B cell (primary cell): ENCODE data around the gene TFG. TPM values are rescaled to one million over a fixed set of nuclear protein-coding genes. Genes with fewer than 3 reads are reported as not detected.

Experiments used
- ATAC-seq: fragments of 200-7000 bp; cut with Tn5 transposase; one replicate; pipeline ENCODE4 v1.10.0; 2021; ENCODE audit warnings: low read depth, mild to moderate bottlenecking, moderate number of reproducible peaks, moderate library complexity
- CTCF ChIA-PET: fragments of 350-600 bp; sonication (Branson Sonifier 250); formaldehyde crosslinking; loops from one replicate; lab custom pipeline; 2021; ENCODE audit warnings: antibody characterized with exemption, inconsistent platforms; lab: Charles Lee
- POLR2A ChIA-PET: fragments of 350-600 bp; sonication (Branson Sonifier 250); formaldehyde crosslinking; loops from one replicate; lab custom pipeline; 2021; ENCODE audit warnings: antibody characterized with exemption; lab: Charles Lee
- DNase-seq: peaks from one replicate; pipeline ENCODE4 v3.0.0; 2013
- H2AFZ ChIP-seq: 2 replicates; pipeline ENCODE4 v1.6.1; 2012; ENCODE audit warnings: mild to moderate bottlenecking, low read depth, low read length; ENCODE audit not compliant: insufficient read depth, poor library complexity, severe bottlenecking
- H3K27ac ChIP-seq, 2 donors: 1 replicate in 1 of 2; 2 replicates in 1 of 2; pipeline ENCODE4 v1.5.1; 2012 to 2013; ENCODE audit warnings: low read length in 2 of 2, mild to moderate bottlenecking in 2 of 2, moderate library complexity in 1 of 2
- H3K27me3 ChIP-seq, 4 experiments: fragments of 200-600 bp in 1 of 4; sonication (generic) in 1 of 4; replicated peaks in 1 of 4; 1 replicate in 2 of 4; 2 replicates in 2 of 4; pipeline versions ENCODE4 v1.6.1 to v1.7.0; 2013 to 2016; ENCODE audit warnings: low read length in 3 of 4, mild to moderate bottlenecking in 2 of 4, mixed read lengths in 1 of 4, moderate library complexity in 1 of 4; ENCODE audit not compliant: insufficient read depth in 4 of 4, control insufficient read depth in 3 of 4; ENCODE audit errors: control extremely low read depth in 1 of 4
- H3K36me3 ChIP-seq, 2 experiments: replicated peaks in 1 of 2; 1 replicate in 1 of 2; 2 replicates in 1 of 2; pipeline versions ENCODE4 v1.6.1 to v1.7.1; 2013; ENCODE audit warnings: low read length in 1 of 2; ENCODE audit not compliant: insufficient read depth in 2 of 2, control insufficient read depth in 1 of 2; ENCODE audit errors: control extremely low read depth in 1 of 2, extremely low read depth in 1 of 2
- H3K4me1 ChIP-seq, 2 donors: fragments of 200-600 bp in 1 of 2; sonication (generic) in 1 of 2; 1 replicate in 1 of 2; 2 replicates in 1 of 2; pipeline versions ENCODE4 v1.5.1 to v1.6.1; 2013 to 2017; ENCODE audit warnings: low read length in 2 of 2; ENCODE audit not compliant: control insufficient read depth in 2 of 2, insufficient read depth in 2 of 2
- H3K4me2 ChIP-seq: replicated peaks from 2 replicates; pipeline ENCODE3; 2012; ENCODE audit warnings: mild to moderate bottlenecking, low read depth, low read length; ENCODE audit not compliant: poor library complexity, severe bottlenecking
- H3K4me3 ChIP-seq, 5 experiments: fragments of 200-600 bp in 1 of 5; sonication (generic) in 1 of 5; 1 replicate in 3 of 5; 2 replicates in 2 of 5; pipeline versions ENCODE4 v1.5.1 to v1.7.0; 2011 to 2016; ENCODE audit warnings: low read length in 4 of 5, mild to moderate bottlenecking in 4 of 5, low read depth in 2 of 5, control low read depth in 1 of 5, moderate library complexity in 1 of 5; ENCODE audit not compliant: insufficient read depth in 1 of 5; ENCODE audit errors: control extremely low read depth in 1 of 5, extremely low read depth in 1 of 5
- H3K79me2 ChIP-seq: fragments of 200-600 bp; sonication (generic); one replicate; pipeline ENCODE4 v1.6.0; 2016; ENCODE audit warnings: low read length; ENCODE audit not compliant: control insufficient read depth, insufficient read depth
- H3K9ac ChIP-seq: fragments of 200-600 bp; sonication (generic); 2 replicates; pipeline ENCODE4 v1.6.1; 2017; ENCODE audit warnings: mild to moderate bottlenecking, low read length, moderate library complexity
- H3K9me3 ChIP-seq, 3 donors: one replicate each; pipeline versions ENCODE4 v1.6.1 to v1.7.1; 2013; ENCODE audit warnings: low read length in 2 of 3; ENCODE audit not compliant: control insufficient read depth in 2 of 3, insufficient read depth in 1 of 3; ENCODE audit errors: control extremely low read depth in 1 of 3
- H4K20me1 ChIP-seq: 2 replicates; pipeline ENCODE4 v1.6.0; 2012; ENCODE audit warnings: mild to moderate bottlenecking, low read length; ENCODE audit not compliant: insufficient read depth, control insufficient read depth, poor library complexity, severe bottlenecking
- H3K27ac Mint-ChIP-seq: one replicate; pipeline ENCODE4 v1.8.0; 2021; ENCODE audit warnings: mixed read lengths
- H3K27me3 Mint-ChIP-seq: one replicate; pipeline ENCODE4 v1.8.0; 2021; ENCODE audit warnings: mixed read lengths
- H3K4me1 Mint-ChIP-seq: one replicate; pipeline ENCODE4 v1.8.0; 2021; ENCODE audit warnings: mixed read lengths
- H3K4me3 Mint-ChIP-seq: one replicate; pipeline ENCODE4 v1.8.0; 2021; ENCODE audit warnings: mixed read lengths
- H3K9me3 Mint-ChIP-seq: one replicate; pipeline ENCODE4 v1.8.0; 2022; ENCODE audit warnings: mixed read lengths; ENCODE audit not compliant: insufficient read depth
- CTCF ChIP-seq: fragments of 200-600 bp; IDR thresholded peaks from one replicate; pipeline ENCODE4 v1.8.0; 2022; ENCODE audit warnings: antibody characterized with exemption, mild to moderate bottlenecking
- EZH2 ChIP-seq: IDR thresholded peaks from 2 replicates; pipeline ENCODE4 v1.6.1; 2012; ENCODE audit warnings: borderline replicate concordance, low read depth, mild to moderate bottlenecking, moderate library complexity, low read length; ENCODE audit not compliant: insufficient read depth, poor library complexity, severe bottlenecking
- WGBS: methylation state at CpG from one replicate; pipeline ENCODE4 v1.1.5; 2013; ENCODE audit warnings: missing lambda C conversion rate; ENCODE audit not compliant: insufficient coverage; 5-methylcytosine and 5-hydroxymethylcytosine counted together
- intact Hi-C: fragments of 100-400 bp; cut with micrococcal nuclease; formaldehyde crosslinking; loops from one replicate; pipeline ENCODE4 v1.10.0; 2022
- polyA plus RNA-seq: library from polyadenylated mRNA; depleted of rRNA; stranded (reverse); fragments of >200 nt; gene quantifications from 2 replicates; pipeline ENCODE4 v1.2.3, GENCODE V29; 2012
- total RNA-seq, 2 donors: library from RNA; stranded (reverse); fragments of 120-200 nt in 1 of 2; gene quantifications; 1 replicate in 1 of 2; 2 replicates in 1 of 2; pipeline versions ENCODE4 v1.2.3 to v1.2.4, GENCODE V29; 2013 to 2022

TFG gene
- total and polyA plus RNA-seq, 2 donors (not counting 1 experiment from before 2014, with no cell fraction given) = 40.3 to 44.0 TPM

GRCh38 chr3:100719136-100719535 is 9.8 kb downstream of the TFG start:
- H3K9ac ChIP-seq = no peak overlapping the region
- Mint-ChIP-seq H3K4me1 (peaks cover 21% of the 10 kb centered on the region), H3K4me3 (no peak overlapping the region), H3K27me3 (no peaks in the 10 kb centered on the region), H3K27ac (no peak overlapping the region), H3K9me3 (no peaks in the 10 kb centered on the region)
- no peak for DNase-seq
- no peak overlapping the region for H3K4me3 ChIP-seq
- peaks cover 9 to 42% of the 10 kb centered on the region in 2 experiments for H3K36me3 ChIP-seq
- no peak overlapping the region for H2AFZ ChIP-seq
- no peak overlapping the region for H3K4me2 ChIP-seq
- ChIA-PET POLR2A (no interaction called here), CTCF (no interaction called here)
- H3K27me3 ChIP-seq = no peaks in the 10 kb centered on the region
- no CpG with 5 or more reads among the region's 1 CpG for WGBS
- peaks cover 0 to 2% (median 0%) of the 10 kb centered on the region in 3 donors for H3K9me3 ChIP-seq
- TF ChIP-seq CTCF = no peak
- no peak for TF ChIP-seq EZH2
- intact Hi-C loops = no loop called here
- H3K4me1 ChIP-seq = no peaks in the 10 kb centered on the region
- H4K20me1 ChIP-seq = peaks cover 36% of the 10 kb centered on the region
- no peak for ATAC-seq
- no peak overlapping the region for H3K27ac ChIP-seq
- peaks cover 56% of the 10 kb centered on the region for H3K79me2 ChIP-seq

GRCh38 chr3:100720426-100720825 is 11.1 kb downstream of the TFG start:
- no peak for DNase-seq
- CTCF ChIA-PET = no interaction called here
- H3K4me2 ChIP-seq = no peak overlapping the region
- Mint-ChIP-seq H3K27me3 (no peaks in the 10 kb centered on the region), H3K4me1 (peaks cover 15% of the 10 kb centered on the region), H3K9me3 (no peaks in the 10 kb centered on the region), H3K4me3 (no peak overlapping the region), H3K27ac (no peak overlapping the region)
- POLR2A ChIA-PET = no interaction called here
- peaks cover 9 to 36% of the 10 kb centered on the region in 2 experiments for H3K36me3 ChIP-seq
- TF ChIP-seq EZH2 (no peak), CTCF (no peak)
- intact Hi-C loops = no loop called here
- peaks cover 36% of the 10 kb centered on the region for H4K20me1 ChIP-seq
- peaks cover 43% of the 10 kb centered on the region for H3K79me2 ChIP-seq
- WGBS = no CpG with 5 or more reads among the region's 5 CpGs
- no peaks in the 10 kb centered on the region for H3K4me1 ChIP-seq
- H3K9me3 ChIP-seq = peaks cover 0 to 2% (median 0%) of the 10 kb centered on the region in 3 donors
- H3K27me3 ChIP-seq = no peaks in the 10 kb centered on the region
- H3K4me3 ChIP-seq = no peak overlapping the region
- no peak overlapping the region for H3K9ac ChIP-seq
- no peak for ATAC-seq
- no peak overlapping the region for H3K27ac ChIP-seq
- H2AFZ ChIP-seq = no peak overlapping the region
